Activated CD4-positive, CD25-positive, alpha-beta regulatory T cell treated with anti-CD3 and anti-CD28 coated beads, Interleukin-2, amount 50 U/mL, for 72 hours (primary cell): ENCODE data around the gene ITPR1.
"Not testable (repeated sequence)": the region's sequence is repeated elsewhere in the genome, so short reads cannot be mapped to it uniquely, and the experiment has no call there.

Source experiments
- DNase-seq: peaks from one replicate; pipeline ENCODE4 v3.0.0; 2021

The ITPR1 gene

GRCh38 chr3:4574426-4574965, 81.3 kb downstream of the ITPR1 start:
- no peak for DNase-seq

GRCh38 chr3:4575381-4575780, 82.2 kb downstream of the ITPR1 start:
- no peak for DNase-seq

- DNase-seq = no peak
Observed at GRCh38 chr3:4577721-4578120, 84.6 kb downstream of the ITPR1 start.

DNA sequence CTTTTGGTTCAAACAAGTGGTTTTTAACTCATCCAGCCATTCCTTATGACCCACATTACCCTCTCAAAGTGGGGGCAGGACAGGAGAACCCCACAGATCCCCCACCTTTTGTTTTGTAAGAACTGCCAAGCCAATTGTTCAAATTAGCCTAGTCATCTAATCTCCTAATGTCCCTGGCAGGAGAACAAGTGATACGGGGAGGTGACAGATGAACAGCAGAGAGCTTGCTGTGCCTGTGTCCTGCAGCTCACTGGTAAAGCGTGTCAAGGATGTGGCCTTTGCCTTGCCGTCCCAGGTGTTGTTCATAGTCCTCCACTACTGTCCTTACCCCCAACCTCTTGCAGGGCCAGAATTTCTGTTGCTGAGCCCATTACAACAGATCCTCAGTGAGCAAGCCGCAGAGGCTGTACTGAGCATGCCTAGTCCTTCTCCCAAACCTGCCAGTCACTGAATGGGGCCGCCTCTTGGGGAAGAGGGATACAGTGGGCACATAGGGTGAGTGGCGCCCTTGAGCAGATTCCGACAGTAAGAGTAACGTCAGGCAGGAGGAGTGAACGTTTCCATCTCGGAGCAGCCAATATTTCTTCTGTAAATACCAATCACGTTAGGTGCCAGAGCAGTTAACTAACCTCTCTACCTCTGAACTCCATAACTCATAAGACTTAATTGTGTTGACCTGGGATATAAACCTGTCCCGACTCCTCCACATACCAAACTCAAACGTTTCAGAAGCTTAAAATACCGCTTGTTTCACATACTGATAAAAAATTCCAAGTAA, 87.4 kb downstream of the ITPR1 start:
- DNase-seq = no peak

DNA sequence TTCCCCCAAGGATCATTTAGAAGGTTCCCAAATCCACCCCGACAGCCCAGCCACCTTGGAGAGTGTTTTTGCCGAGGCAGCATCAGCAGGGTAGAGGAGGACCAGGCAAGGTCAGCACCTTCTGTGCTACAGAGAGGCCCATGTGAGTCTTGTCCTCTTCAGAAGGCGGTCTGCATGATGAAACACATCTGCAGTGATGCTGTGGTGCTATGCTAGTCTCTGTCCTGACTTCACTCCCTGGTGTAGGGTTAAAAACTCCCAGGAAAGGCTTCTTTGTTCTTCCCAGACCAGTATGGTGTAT, 87.9 kb downstream of the ITPR1 start:
- DNase-seq = no peak

DNA sequence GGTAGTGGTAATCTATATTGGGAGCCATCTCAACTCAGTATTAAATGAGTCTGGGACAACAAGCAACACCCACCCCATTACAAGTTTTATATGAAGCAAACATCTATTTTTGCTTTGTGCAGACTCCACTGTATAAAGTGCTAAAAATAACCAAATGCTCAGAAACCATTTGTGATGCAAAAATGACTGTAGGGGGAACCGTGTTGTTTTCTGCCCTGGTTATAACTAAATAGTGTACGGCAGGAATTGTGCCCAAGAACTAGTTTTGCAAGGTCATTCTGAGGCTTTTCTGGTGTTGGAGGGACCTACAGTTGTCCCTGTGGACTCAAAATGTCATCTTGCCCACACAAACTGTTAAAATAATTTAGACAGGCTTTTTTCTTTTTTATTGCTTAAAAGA, 88.3 kb downstream of the ITPR1 start:
- no peak for DNase-seq

DNA sequence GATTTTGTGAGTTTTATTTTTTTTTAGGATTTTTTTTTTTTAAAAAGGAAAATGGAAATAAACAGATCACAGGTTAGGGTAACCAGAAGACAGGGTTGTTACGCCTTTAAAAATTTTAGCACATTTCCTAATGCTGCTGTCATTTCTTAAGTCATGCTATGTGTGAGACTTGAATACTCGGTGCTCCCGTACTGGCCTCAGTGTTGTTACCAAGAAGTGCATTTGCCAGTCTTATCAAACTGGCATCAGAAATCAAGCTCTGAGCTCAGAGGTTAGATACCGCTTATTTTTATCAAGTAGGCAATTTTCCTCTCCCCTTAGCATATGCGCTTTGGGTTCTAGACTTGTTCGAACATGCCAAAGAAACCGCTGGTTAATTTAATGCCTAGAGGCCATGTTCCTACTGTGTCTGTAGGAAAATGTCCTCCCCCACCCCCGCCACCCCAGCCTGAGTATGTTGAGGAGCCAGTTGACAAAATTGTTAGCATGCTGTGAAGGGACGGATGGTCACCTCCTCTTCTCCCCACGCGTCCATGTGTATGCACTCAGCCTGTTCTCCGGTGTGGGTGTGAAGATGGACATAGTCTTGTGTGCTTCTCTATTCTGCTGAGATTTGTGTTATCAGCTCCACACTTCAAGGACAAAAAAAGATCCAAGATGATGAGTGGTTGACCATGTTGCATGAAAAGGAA, 88.9 kb downstream of the ITPR1 start:
- no peak for DNase-seq

DNA sequence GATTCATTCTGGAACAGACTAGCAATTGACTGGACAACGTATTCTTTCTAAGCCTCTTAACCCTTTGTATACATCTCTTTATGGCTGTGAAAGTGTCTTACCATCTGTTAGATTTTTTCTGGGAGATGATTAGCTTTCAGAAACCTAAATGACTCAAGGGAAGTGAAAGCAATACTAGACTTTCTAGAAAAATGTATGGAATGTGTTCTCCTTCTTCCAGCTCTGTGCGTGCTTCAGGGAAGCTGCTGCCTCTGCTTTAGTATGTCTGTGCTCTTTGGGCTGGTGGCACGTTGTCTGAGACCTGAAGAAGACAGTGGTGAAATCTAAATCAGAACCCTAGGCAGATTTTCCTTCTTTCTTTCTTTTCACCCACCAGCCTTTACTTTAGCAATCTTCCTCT, 89.5 kb downstream of the ITPR1 start:
- no peak for DNase-seq

GRCh38 chr3:4583416-4583815, 90.3 kb downstream of the ITPR1 start:
- no peak for DNase-seq

- no peak for DNase-seq
Observed at GRCh38 chr3:4584456-4585249, 91.5 kb downstream of the ITPR1 start.

DNA sequence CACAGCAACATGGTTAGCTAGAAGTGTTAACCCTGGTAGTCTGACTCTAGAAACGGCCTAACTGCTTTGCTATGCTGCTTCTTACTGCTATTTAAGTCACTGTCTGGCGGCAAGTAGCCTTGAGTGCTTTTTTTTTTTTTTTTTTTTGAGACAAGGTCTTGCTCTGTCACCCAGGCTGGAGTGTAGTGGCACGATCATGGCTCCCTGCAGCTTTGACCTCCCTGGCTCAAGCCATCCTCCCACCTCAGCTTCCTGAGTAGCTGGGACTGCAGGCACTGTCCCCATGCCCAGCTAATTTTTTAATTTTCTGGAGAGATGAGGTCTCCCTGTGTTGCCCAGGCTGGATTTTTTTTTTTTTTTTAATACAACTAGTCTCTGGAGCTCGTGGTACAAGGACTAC, 93.2 kb downstream of the ITPR1 start:
- DNase-seq = no peak

GRCh38 chr3:4587061-4587837, 94.1 kb downstream of the ITPR1 start:
- no peak for DNase-seq

DNA sequence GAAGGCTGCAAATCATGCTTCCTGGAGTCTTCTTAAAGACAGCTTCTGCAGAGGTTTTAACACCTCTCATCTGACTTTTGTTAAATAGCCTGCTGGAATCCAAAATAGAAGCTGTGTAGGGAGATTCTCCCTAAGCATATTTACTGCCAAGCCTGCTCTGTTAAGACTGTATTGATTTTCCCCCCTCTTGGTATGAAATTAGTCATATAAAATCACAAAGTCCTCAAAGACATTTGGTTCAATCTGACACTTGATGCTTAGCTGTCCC, 94.6 kb downstream of the ITPR1 start:
- no peak for DNase-seq

GRCh38 chr3:4588466-4588865, 95.3 kb downstream of the ITPR1 start:
- DNase-seq = no peak

DNA sequence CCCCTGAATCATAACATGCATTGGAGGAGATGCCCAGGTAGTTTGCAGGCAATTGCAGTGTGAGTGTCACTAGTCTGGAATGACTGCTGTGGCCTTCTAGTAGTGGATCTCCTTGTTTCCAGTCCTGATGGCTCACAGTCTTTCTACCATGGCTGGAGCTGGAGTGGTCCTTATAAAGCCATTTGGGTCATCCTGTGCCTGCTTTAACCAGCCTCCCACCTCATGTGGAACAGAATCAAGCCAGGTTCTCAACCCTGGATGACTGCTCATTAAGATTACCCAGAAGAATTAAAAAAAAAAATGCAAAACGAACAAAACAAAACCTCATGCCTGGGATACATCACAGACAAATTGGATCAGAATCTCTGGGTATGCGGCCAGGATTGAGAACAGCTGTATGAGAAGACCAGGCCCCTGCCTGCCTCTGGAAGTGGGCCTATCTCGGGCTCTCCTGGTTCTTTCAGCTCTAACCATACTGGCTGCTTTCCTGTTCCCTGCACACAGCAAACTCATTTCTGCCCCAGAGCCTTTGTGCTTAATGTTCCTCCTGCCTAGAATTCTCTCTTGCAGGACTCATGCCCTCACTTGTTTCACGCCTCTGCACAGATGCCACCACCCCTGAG, 96.4 kb downstream of the ITPR1 start:
- no peak for DNase-seq

- not testable (repeated sequence) for DNase-seq
Observed at GRCh38 chr3:4590849-4591248, 97.7 kb downstream of the ITPR1 start.

DNA sequence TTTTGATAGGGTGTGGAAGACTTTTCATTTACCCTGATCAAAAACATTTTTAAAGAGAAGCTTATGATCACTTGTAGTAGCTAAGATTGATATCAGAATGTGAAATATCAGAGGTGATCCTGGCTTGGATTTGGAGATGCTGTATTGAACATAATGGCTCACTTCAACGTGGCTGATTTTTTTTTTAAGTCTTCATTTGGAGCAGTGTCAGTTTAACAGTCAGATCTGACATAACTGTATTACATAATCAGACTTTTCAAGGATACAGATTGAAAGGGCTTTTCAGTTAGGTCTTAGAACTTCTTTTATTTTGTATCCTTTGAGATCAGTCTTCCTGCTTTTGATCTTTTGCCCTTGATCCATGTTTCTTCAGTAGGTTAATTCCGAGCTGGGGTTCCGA, 98.5 kb downstream of the ITPR1 start:
- DNase-seq = no peak

GRCh38 chr3:4593014-4593413, 99.9 kb downstream of the ITPR1 start:
- no peak for DNase-seq

DNA sequence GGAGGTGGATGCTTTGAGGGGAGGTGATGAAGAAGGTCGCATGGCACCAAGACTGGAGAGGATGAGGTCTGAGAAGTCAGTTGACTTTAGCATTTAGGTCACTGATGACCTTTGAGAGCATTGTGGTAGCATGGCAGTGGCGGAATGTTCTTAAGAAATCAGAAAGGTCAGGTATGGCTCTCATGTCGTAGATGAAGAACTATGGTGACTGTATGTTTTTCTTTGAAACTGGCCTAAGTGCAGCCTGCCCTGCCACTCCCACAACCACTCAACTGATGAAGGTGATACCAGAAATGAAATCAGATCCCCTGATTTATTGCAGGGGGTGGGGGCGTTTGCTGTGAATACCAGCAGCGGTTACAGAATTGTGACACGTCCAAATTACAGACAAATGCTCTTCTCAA, 102.6 kb downstream of the ITPR1 start:
- DNase-seq = no peak

- no peak for DNase-seq
Observed at GRCh38 chr3:4596612-4597011, 103.5 kb downstream of the ITPR1 start.

DNA sequence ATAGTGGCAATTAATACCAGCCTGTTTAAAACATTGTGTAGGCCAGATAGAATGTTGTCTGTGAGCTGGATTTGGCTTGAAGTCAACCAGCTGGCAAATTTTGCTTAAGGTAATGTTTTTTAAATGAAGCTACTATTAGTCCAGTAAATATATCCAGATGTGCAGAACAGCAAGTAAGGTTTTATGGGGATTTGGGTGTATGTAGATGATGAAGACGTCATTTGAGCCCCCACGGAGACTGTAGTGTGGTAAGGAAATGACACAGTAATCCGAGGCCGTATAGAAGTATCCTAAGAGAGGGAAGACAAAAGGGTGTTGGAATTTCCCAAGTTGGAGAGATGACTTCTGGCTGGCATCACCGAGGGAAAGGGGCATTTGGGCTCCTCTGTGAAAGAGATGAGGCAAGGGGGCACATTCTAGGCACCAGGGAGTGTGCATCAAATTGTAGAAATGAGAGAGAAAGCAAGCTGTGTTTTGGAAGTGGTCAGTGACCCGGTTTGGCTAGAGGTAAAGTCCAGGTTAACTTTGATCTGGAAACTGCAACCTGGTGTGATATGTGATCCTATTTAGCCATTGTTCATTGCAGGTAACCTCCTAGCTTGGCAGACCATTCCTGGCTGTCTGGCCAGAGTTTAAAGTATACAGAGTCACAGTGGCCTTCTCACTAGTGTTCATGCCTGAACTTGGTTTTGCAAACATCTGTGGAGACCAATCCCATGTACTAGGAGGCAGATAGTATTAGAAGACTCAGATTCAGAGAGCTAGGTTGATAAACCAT, 104.2 kb downstream of the ITPR1 start:
- DNase-seq = no peak

DNA sequence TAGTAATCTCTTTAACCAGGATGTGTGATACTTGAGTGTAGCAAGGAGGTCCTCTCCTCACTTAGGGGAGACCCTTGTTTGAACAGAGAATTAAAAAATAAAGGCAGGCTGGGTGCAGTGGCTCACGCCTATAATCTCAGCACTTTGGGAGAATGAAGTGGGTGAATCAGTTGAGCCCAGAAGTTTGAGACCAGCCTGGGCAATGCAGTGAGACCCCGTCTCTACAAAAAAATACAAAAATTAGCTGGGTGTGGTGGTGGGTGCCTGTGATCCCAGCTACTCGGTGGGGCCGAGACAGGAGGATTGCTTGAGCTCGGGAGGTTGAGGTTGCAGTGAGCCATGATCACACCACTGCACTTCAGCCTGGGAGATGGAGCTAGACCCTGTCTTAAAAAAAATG, 105.1 kb downstream of the ITPR1 start:
- not testable (repeated sequence) for DNase-seq
